Measurements from ENCODE around the gene PDE6D. TPM values are rescaled to one million over a fixed set of nuclear protein-coding genes. Genes with fewer than 3 reads are reported as not detected.

The PDE6D gene
- total and polyA plus RNA-seq, 2 of the 13 experiments (the other 11 are each of a cell fraction or from before 2014, with no cell fraction given): 14.1 to 23.2 TPM

- peak; percentile 58; the same call in 1 of the 2 replicates for TF ChIP-seq STAT6 (CRISPR knock-in tag; IDR thresholded peaks at IDR 0.05; ENCODE audit: borderline replicate concordance)
- TF ChIP-seq NONO (IDR thresholded peaks at IDR 0.05): no peak
- TF ChIP-seq NONO (CRISPR knock-in tag; conservative IDR thresholded peaks at IDR 0.05): peak; percentile 61; the same call in 1 of the 2 replicates
- 0 out of 2 replicates have a peak, but pooled peaks have one; percentile 21 for TF ChIP-seq ZBTB44 (CRISPR knock-in tag; IDR thresholded peaks at IDR 0.05)
- no peak for TF ChIP-seq TBX3 (IDR thresholded peaks at IDR 0.05; ENCODE audit: borderline replicate concordance)
- no peak for TF ChIP-seq ZNF7 (CRISPR knock-in tag; IDR thresholded peaks at IDR 0.05)
- peak; percentile 48; the same call in 1 of the 2 replicates for TF ChIP-seq BRCA1 (CRISPR knock-in tag; IDR thresholded peaks at IDR 0.05)
- TF ChIP-seq ZSCAN20 (CRISPR knock-in tag; IDR thresholded peaks at IDR 0.05; ENCODE audit: borderline replicate concordance): peak; percentile 51; the same call in 1 of the 2 replicates
- no peak for TF ChIP-seq FOXM1 (CRISPR knock-in tag; IDR thresholded peaks at IDR 0.05)
- 0 out of 2 replicates have a peak, but pooled peaks have one; percentile 78 for TF ChIP-seq ZFP62 (CRISPR knock-in tag; IDR thresholded peaks at IDR 0.05)
- TF ChIP-seq, protein P1, sequence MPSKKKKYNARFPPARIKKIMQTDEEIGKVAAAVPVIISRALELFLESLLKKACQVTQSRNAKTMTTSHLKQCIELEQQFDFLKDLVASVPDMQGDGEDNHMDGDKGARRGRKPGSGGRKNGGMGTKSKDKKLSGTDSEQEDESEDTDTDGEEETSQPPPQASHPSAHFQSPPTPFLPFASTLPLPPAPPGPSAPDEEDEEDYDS (CRISPR knock-in tag; IDR thresholded peaks at IDR 0.05): peak; percentile 60; the same call in 1 of the 2 replicates
- TF ChIP-seq JDP2 (CRISPR knock-in tag; IDR thresholded peaks at IDR 0.05; ENCODE audit: borderline replicate concordance): no peak
- TF ChIP-seq, protein P2, sequence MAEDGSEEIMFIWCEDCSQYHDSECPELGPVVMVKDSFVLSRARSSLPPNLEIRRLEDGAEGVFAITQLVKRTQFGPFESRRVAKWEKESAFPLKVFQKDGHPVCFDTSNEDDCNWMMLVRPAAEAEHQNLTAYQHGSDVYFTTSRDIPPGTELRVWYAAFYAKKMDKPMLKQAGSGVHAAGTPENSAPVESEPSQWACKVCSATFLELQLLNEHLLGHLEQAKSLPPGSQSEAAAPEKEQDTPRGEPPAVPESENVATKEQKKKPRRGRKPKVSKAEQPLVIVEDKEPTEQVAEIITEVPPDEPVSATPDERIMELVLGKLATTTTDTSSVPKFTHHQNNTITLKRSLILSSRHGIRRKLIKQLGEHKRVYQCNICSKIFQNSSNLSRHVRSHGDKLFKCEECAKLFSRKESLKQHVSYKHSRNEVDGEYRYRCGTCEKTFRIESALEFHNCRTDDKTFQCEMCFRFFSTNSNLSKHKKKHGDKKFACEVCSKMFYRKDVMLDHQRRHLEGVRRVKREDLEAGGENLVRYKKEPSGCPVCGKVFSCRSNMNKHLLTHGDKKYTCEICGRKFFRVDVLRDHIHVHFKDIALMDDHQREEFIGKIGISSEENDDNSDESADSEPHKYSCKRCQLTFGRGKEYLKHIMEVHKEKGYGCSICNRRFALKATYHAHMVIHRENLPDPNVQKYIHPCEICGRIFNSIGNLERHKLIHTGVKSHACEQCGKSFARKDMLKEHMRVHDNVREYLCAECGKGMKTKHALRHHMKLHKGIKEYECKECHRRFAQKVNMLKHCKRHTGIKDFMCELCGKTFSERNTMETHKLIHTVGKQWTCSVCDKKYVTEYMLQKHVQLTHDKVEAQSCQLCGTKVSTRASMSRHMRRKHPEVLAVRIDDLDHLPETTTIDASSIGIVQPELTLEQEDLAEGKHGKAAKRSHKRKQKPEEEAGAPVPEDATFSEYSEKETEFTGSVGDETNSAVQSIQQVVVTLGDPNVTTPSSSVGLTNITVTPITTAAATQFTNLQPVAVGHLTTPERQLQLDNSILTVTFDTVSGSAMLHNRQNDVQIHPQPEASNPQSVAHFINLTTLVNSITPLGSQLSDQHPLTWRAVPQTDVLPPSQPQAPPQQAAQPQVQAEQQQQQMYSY (CRISPR knock-in tag; IDR thresholded peaks at IDR 0.05): no peak
- 0 out of 2 replicates have a peak, but pooled peaks have one; percentile 62 for TF ChIP-seq ARHGAP35 (CRISPR knock-in tag; IDR thresholded peaks at IDR 0.05; ENCODE audit: borderline replicate concordance)
- no peak for TF ChIP-seq FOXA1 (IDR thresholded peaks at IDR 0.05)
- TF ChIP-seq FOXA1 (CRISPR knock-in tag; IDR thresholded peaks at IDR 0.05): no peak
- TF ChIP-seq SUZ12 (IDR thresholded peaks at IDR 0.05; ENCODE audit: low read depth, low read length): peak; percentile 91
- peak; percentile 69; the same call in 1 of the 2 replicates for TF ChIP-seq REPIN1 (CRISPR knock-in tag; IDR thresholded peaks at IDR 0.05; ENCODE audit: borderline replicate concordance, low read depth)
- peak; percentile 80 for TF ChIP-seq AGO1 (IDR thresholded peaks at IDR 0.05; ENCODE audit: low read depth, low read length, poor library complexity, severe bottlenecking)
- peak; percentile 95 for TF ChIP-seq KMT2B (CRISPR knock-in tag; IDR thresholded peaks at IDR 0.05)
- TF ChIP-seq CC2D1A (CRISPR knock-in tag; IDR thresholded peaks at IDR 0.05): no peak
Measured at GRCh38 chr2:231780909-231781797, at the start of gene PDE6D (continued).
